ENCODE results near the gene KRTAP2-1.

- TF ChIP-seq PAX5 (IDR thresholded peaks at IDR 0.05; ENCODE audit: insufficient read depth, low read length, severe bottlenecking) (no peak), POLR2A (IDR thresholded peaks at IDR 0.05; ENCODE audit: low read depth, low read length) (no peak), POLR2AphosphoS5 (IDR thresholded peaks at IDR 0.05; ENCODE audit: low read depth, low read length) (no peak)
These were observed 33.5 kb downstream of the KRTAP2-1 start for GRCh38 chr17:41013606-41014005.

Measured in GM12891 (cell line).